Measurements from ENCODE around the gene RNF8.
A peak's percentile ranks its signal among the peaks of the same experiment; 100 is the strongest.

RNF8 gene

DNA sequence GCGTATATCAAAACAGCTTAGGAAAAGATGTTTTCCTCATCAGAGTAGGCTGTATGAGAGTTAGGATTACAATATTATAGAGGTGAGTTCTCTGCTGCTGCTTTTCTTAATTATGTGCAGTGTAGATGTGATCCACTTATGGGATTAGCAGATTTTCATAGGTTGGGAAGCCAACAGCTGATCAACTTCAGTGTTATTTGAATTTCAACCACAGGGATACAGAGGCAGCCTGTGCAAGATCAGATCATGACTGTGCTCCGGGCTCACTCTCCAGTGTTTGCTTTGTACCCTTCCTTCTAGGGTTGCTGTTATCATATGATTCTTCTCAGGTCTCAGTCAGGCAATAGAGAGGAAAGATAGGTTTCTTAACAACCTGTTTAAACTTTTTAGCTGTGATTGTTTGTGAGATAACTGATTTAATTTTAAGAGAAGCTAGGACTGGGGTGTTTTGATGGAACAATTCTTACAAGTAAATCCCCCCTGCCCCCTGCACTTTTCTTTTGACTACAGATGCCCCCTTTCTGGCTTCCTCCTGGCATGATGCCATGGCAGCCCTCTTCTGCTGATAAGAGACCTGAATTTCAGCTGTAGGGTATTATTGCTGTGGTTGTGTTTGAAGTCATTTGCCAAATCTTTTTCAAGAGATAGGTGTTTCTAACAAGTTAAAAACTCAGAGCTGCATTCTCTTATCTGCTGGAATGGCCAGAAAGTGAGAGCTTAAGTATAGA lies 8.5 kb downstream of the RNF8 start:
- no peak for DNase-seq

DNA sequence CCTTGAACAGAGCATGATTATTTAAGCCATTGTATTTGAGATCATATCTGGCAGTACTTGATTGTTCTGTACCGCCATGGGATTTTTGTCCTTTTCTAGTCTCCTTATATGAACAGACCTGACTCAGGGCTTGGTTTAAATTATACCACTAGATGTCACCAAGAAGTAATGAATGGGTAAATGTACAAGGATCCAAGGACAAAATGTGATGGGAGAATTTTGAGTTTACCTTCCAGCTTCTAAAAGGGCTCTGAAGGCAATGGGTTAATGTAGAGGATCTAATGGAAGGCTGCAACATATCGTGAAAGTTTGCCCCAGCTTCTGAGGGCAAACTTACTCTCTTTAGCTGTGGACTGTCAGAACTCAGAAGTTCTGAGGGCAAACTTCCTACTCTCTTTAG lies 12.0 kb downstream of the RNF8 start:
- no peak for DNase-seq

DNA sequence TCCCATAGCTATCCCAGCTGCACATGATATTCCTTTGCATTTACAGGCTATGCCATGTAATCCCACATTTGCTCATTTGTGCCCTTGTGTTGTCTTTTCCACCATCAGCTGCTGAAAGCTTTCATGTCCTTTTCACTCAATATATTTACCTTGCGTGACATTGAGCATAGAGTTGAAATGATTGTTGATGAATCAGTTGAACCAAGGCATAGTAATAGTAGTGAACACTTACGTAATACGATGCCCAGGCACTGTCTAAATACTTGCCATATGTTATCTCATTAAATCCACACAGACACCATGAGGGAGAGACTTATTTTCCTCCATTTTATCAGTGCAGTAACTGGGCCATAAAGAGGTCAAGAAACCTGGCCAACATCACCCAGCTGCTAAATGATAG lies 13.1 kb downstream of the RNF8 start:
- peak; percentile 85 for DNase-seq

DNA sequence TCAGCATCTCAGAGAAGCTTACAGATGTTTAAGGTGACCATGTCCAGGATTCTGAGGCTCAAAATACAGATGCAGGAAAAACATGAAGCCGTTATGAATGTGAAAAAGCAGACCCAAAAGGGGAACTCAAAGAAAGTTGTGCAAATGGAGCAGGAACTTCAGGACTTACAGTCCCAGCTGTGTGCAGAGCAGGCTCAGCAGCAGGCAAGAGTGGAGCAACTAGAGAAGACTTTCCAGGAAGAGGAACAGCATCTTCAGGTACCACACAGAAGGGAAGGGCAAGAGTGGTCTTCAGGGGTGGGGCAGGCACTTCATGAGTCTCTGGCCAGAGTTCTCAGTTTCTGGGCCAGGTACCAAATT lies 15.2 kb downstream of the RNF8 start:
- DNase-seq: no peak

DNA sequence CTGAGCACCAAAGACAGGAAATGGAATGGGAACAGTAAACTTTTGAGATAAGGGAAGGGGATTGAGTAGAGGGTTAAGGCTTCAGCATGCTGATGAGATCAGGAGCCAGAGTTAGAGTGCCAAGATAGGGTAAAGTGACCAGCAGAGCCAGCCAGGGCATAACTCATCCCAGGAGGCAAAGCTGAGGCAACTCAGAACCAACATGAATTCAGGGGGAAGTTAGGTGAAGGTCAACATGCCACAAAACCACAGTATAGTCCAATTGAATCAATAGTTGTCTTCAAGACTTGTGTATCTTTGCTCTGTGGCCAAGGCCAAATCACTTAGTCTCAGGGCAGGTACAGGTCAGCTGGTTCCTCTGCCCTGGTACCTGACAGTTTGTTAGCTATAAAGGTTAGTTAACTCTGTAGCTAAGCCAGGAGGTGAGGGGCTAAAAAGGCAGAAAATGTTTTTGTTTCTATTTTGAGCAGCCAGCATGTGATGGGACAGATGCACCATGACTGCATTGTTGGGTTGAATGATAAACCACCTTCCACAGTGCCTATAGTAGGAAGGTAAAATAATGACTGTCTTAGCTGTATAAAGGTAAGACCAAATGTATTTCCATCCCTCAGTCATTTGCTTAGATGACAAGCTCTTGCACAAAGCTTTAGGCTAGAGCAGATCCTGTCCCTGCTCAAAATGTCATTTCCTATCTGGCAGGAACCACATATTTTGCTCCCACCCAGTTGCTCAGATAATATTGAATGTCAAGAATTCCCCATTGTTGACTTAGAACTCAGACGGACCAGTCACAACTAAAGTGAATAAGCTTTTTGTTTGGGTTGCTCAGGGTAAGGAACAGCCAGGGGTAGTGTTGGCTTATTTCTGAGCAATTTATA lies 15.8 kb downstream of the RNF8 start:
- DNase-seq: no peak

DNA sequence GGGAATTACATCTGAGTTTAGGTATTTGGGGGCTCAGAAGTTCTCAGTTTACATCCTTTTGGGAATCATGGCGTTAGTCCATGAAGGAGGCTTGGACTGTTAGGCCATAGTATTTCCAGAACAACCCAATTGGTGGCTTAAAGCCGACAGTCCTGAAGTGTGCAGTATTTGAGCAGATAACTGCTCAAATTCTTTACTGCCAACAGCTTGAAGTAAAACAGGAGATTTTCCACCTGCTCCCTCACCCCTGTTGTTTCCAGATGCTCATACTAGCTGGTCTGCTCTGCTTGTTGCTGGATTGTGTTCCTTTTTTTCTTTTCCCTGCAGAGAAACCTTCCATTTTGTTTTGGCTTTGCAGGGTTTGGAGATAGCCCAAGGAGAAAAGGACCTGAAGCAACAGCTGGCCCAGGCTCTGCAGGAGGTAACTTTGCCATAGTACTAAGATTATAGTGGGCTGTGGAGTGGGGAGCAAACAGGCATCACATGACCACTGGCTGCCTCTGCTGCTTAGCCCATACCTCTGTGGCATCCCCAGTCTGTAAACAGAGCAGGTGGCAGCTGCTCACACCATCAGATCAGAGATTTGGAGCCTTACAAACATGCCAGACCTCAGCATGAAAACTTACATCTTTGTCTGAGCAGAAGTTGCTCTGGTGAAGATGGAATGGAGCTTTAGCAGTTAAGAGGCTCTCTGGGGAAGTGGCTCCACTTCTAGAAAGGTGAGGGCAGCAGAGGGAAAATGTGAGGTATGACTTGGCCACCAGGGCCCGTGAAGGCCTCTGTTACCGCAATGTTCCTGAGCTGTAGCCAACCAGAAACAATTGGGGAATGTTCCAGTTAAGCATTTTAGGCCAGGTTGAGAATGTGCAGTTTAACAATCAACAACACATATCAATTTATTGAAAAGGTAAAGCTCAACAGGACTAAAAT lies 17.6 kb downstream of the RNF8 start:
- DNase-seq: no peak

DNA sequence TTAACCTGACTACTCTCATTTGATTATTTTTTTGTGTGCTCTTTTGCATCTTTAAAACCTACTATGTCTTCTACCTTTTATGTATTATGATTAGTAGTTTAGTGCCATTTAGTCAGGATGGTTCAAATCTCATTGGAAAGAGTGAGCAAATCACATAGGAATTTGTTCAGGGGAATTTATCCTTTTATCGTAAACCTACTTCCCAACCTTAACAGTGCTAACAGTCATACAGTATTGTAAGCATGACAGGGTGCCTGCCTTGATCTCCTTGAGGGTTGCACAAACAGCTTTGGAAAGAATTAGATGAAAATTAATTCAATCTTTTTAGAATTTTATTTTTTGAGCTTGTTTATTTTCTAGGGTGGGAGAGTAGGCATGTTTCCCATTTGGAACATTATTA lies 18.3 kb downstream of the RNF8 start:
- DNase-seq: no peak

DNA sequence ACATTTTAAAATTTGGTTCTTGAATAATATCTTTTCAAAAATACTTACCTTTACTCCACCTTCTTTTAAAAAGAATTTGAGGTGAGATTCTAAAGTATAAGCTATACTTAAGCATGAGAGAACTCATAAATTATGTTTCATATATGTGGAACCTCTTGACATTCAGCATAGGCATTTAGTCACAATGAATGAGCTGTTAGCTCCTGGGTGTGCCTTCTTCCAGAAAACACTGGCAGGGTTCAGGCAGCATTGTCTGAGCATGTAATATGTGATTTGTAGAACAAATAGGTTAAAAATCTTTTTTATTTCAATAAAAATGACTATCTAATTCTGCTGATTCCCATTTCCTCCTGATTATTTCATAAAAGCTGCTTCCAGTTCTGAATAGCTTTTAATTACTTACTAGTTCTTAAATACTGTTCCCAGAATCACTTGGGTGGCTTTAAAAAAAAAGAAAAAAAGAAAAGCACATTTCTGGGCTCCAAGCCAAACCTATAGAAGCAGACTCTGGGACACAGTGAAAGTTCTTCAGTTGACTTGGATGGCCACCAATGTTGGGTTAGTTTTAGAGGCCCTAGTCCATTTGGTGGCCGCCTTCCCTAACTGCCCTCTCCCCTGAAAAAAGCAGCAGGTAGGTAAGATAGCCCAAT lies 20.2 kb downstream of the RNF8 start:
- no peak for DNase-seq

DNA sequence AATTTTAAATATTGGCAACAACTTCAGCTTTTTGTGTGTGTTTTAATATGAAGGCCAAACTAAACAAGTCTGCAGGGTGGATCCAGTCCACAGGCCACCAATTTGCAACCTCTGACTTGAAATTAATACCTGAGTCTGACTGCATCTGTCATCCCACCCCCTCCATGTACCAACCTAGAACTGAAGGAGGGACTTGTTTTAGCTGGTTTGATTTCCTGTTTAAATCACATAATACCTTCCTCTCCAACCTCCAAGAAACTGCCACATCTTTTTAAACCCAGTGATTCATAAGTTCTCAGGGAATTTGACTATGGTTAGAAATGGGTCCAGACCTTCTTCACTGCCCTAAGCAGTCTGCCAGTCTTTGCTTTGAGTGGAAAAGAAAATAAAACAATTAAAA lies 21.6 kb downstream of the RNF8 start:
- no peak for DNase-seq

DNA sequence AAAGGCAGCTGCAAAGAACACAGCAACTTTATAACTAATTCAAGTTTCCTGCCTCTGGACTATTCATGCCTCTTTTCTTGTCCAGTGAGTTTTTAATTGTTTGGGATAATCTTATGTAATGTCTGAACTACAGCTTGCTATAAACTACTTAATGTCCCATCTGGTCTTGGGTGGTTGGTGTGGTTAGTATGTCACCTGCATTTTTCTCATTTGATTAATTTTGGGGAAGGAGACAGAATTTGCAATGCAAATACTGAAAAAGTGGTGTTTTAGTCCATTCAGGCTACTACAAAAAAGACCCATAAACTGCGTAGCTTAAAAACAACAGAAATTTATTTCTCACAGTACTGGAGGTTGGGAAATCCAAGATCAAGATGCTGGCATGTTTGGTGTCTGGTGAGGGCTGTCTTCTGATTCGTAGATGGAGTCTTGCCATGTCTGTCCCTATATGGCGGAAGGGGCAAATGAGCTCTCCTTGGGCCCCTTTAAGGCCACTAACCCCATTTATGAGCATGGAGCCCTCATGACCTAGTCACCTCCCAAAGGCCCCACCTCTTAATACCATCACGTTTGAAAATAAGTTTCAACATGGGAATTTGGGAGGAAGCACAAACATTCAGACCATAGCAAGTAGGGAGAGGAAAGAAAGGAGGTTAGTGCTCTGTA lies 22.4 kb downstream of the RNF8 start:
- no peak for DNase-seq

DNA sequence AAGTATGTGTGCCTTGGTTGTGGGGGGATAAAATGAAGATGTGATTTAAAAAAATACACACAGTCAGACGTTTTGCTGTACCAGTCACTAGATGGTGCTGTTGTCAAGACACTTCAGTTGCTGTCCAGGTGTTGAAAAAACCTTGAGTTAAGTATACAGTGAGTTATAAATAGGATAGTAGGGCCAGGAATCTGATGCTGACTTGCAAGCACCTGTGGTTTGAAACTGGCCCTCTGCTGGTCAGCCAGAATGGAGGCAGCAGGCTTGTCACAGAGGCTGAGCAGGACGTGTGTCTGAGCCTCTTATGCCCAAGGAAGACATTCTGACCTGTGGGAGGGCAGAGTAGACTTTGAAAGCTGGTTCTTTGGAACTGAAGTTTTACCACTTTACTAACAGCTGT lies 27.8 kb downstream of the RNF8 start:
- peak; percentile 79 for DNase-seq

DNA sequence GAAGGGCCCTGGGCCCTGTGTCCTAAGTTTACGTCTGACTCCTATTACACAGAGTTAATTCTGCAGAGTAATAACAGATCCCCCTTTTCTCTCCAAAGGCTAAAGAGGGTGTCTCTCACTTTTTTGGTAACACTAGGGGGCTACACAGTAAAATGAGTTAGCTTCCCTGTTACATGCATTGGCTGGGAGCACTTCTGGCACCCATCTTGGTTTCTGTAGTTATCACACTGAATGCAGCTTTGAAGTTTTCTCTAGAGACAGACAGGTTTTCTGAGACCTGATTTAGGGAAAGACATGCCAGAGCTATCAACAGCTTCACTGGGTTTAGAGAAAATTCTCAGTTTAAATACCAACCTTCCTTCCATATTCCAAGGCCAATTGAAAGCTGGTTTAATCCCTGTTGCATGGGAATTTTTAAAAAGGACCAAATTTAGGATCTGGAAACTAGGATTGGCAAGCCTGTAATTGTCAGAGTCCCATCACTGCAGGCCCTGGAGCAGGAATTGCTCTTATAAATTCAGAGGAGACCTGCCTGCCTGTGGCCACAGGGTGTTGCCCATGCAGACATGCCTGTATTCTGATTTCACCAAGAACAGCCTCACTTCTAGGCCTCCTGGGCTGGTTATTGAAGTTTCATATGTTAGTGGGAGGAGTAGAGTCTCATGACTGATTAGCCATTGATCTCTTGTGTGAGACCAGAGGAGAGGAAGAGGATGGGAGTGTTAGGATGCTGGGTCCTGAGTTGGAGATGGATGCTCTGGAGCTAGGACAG lies 29.4 kb downstream of the RNF8 start:
- DNase-seq: no peak

DNA sequence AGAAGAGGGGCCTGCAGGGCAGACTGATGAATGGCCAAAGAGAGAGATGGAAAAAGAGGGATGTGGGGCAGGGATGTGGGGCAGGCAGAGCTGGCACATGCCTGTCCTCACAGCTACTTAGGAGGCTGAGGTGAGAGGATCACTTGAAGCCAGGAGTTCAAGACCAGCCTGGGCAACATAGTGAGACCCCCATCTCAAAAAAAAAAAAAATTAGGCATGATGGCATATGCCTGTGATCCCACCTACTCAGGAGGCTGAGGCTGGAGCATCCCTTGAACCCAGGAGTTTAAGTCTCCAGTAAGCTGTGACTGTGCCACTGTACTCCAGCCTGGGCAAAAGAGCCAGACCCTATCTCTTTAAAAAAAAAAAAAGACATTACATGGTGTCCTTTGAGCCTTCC lies 34.8 kb downstream of the RNF8 start:
- no peak for DNase-seq

DNA sequence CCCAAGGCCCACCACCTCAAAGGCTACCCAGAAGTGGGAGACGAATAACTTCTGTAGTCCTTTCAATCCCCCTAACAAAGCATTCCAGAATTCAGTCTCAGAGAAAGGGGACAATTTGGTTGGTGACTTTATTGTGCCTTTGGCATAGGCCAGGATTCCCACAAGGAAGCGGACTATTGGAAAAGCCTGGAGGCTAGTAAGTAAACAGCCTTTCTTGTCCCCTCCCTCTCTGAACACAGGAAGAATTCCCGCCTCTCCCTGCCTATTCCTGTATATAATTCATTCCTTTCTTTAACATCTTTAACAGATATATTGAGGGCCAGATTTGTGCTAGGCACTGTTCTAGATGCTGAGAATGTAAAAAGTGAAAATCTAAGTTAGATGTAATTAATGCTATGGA lies 36.1 kb downstream of the RNF8 start:
- DNase-seq: no peak

DNA sequence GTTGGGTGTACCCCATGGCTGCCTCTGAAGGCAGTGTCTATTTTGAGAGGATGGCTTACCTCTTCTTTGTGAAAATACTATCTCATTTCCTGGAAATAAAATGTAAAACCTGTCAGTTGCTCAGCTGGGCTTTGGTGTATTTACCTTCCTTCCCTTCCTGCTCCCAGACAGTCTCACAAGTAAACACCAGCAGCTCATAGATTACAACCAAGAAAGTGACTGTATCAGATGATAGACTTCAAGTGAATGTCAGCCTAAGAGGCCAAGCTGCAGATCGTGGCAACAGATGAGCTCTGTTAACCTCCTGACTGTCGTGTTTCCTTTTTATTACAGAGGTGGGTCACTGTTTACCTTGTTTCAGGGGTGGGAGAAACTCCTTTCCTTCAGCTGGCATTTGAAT lies 37.3 kb downstream of the RNF8 start:
- DNase-seq: no peak

DNA sequence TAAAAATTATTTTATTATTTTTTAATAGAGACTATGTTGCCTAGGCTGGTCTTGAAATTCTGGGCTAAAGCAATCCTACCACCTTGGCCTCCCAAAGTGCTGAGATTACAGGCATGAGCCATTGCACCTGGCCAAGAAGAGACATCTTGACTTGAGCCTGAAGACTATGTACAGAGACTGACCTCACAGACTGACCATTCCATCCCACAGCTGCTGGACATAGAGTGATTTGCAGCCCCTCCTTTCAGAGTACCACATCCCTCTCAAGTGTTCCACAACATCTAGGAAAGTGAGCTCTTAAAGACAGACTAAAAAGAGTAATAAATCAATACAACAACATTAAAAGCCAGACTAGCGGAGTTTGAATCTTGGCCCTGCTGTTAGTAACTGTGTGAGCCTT lies 39.0 kb downstream of the RNF8 start:
- no peak for DNase-seq

DNA sequence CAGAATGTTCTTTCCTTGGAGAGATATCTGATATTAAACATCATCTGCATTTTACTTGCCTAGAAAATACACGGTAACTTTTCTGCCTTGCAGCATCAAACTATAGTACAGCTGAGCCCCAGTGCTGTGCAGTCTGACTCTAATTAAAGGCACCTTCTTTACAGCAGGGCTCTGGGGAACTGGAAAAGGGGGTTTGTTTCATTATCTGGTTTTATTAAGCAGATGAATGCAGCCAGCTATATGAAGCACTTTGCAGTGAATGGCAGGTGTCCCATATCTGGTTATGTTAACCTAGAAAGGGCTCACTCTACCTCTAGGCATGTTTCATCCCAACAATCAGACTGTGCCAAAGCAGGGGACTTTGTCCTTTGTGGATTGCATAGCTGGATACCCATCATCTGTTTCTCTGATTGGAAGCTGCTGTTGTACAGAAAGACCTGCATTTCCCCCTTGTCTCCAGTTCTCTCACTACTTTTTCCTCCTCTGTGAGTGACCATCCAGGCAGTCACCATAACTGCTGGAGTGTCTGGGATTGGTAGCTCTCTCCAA lies 39.7 kb downstream of the RNF8 start:
- no peak for DNase-seq

DNA sequence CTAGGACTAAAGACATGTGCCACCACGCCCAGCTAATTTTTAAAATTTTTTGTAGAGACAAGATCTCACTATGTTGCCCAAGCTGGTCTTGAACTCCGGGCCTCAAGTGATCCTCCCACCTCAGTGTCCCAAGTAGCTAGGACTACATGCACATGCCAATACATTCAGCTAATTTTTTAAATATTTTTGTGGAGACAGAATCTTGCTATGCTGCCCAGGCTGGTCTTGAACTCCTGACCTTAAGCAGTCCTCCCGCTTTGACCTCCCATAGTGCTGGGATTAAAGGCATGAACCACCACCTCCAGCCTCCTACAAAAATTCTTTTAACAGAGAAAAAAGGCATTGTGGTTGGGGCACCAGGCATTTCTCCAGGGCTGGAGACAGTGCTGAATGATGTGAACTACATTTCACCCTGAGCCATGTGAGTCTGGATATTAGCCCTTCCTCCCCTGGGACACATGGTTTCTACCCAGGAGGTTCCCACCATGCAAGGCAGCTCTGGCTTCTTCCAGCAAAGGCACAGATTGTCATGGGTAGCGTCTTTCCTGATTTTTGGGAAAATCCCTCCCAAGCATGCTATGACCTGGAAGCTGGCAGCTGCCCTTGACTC lies 42.9 kb downstream of the RNF8 start:
- no peak for DNase-seq

DNA sequence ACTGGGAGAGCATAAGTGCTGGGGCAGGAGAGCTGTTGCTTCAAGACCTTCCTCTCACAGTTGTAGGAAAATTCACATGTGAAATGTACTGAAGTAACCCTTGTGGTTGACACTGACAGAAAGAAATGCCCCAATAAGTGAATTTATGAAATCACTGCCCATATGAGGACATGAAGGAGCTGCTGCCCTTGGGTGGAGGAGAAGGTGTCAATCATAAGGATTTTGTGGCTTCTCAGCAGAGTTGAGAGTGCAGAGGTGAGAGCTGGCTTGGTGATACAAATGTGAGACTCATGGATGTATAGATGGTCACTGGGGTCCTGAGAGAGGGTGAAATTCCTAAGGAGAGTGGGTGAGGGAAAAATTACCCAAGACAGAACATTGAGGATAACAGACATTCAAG lies 45.3 kb downstream of the RNF8 start:
- DNase-seq: no peak

DNA sequence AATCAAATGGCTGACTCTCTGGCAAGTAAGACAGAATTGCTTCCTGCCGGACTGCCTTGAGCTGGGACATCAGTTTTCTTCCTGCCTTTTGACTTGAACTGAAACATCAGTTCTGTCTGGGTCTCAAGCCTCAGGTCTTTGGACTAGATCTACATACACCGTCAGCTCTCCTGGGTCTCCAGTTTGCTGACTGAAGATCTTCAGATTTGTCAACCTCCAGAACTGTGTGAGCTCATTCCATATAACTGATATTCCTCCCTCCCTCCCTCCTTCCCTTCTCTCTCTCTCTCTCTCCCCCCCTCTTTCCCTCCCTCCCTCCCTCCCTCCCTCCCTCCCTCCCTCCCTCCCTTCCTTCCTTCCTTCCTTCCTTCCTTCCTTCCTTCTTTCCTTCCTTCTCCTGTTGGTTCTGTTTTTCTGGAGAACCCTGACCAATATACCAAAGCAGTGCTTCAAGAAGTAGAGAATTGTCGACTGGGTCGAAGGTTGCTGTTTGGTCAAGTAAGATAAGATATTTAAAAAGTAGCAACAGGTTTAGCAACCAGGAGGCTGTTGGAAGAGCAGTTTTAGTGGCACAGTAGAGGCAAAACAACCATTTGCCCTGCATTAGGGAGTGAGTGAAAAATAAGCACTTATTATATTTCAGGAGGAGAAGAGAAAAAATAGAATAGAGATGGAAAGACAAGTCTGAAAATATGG lies 46.2 kb downstream of the RNF8 start:
- no peak for DNase-seq

Data from NCI-H774 (cell line).